BJ (cell line): Measurements from ENCODE around the gene OCEL1. TPM values are rescaled to one million over a fixed set of nuclear protein-coding genes. Genes with fewer than 3 reads are reported as not detected.

ENCODE experiments used
- CTCF ChIA-PET: fragments of 350-600 bp; formaldehyde crosslinking; extraction: SDS; loops from one replicate; lab custom pipeline; 2021; ENCODE audit warnings: antibody characterized with exemption, inconsistent platforms; lab: Yijun Ruan, JAX
- POLR2A ChIA-PET: fragments of 300-600 bp; sonication (Branson Sonifier 250); formaldehyde crosslinking; extraction: SDS; loops from one replicate; lab custom pipeline; 2021; ENCODE audit warnings: antibody characterized with exemption; lab: Charles Lee
- DNase-seq: peaks from one replicate; pipeline ENCODE4 v3.0.0-alpha.2; 2011; ENCODE audit warnings: low read depth
- H3K27me3 ChIP-seq: 2 replicates; pipeline ENCODE4 v1.6.0; 2011; ENCODE audit warnings: low read length; ENCODE audit not compliant: control insufficient read depth, insufficient read depth
- H3K36me3 ChIP-seq: 2 replicates; pipeline ENCODE4 v1.5.1; 2011; ENCODE audit warnings: low read length; ENCODE audit not compliant: control insufficient read depth, insufficient read depth
- H3K4me3 ChIP-seq: 2 replicates; pipeline ENCODE4 v1.5.1; 2011; ENCODE audit warnings: low read depth, mild to moderate bottlenecking, control low read depth, low read length
- CTCF ChIP-seq: IDR thresholded peaks from 2 replicates; pipeline ENCODE4 v1.5.1; 2011; ENCODE audit warnings: low read depth, mild to moderate bottlenecking, control low read depth, inconsistent platforms, low read length, moderate library complexity; ENCODE audit not compliant: insufficient read depth
- polyA plus RNA-seq: library from polyadenylated mRNA; depleted of rRNA; stranded (reverse); fragments of >200 nt; gene quantifications from 2 replicates; pipeline ENCODE4 v1.2.3, GENCODE V29; 2011; rRNA removed

The OCEL1 gene
- polyA plus RNA-seq, 1 experiment: 10.0 TPM

GRCh38 chr19:17275441-17276175, 49.6 kb downstream of the OCEL1 start:
- H3K27me3 ChIP-seq: no peaks in the 10 kb centered on the region
- TF ChIP-seq CTCF: no peak
- no peak for DNase-seq
- H3K4me3 ChIP-seq: no peak overlapping the region
- CTCF ChIA-PET: interaction anchor here (0.6 kb wide), 1 partner anchor 178 kb away, joined by 3 read pairs; no protein-coding TSS in a partner anchor
- POLR2A ChIA-PET: no interaction called here
- H3K36me3 ChIP-seq: peaks cover 23% of the 10 kb centered on the region

Other genes starting within 250 kb of the OCEL1 start
- 0.89 and 1.1 TPM in 2 replicates for gene CPAMD8, start 199.4 kb upstream of the OCEL1 start, polyA plus RNA-seq
- 11.0 and 14.0 TPM in 2 replicates for gene HAUS8, start 150.8 kb upstream of the OCEL1 start, polyA plus RNA-seq
- gene MYO9B, start 150.4 kb upstream of the OCEL1 start, polyA plus RNA-seq: 26.5 and 40.8 TPM in 2 replicates
- 27.9 and 29.7 TPM in 2 replicates for gene USE1, start 10.9 kb upstream of the OCEL1 start, polyA plus RNA-seq
- 26.1 and 28.0 TPM in 2 replicates for gene NR2F6, start 19.7 kb downstream of the OCEL1 start, polyA plus RNA-seq
- not detected in 2 replicates for gene USHBP1, start 38.5 kb downstream of the OCEL1 start, polyA plus RNA-seq
- gene BABAM1, start 41.2 kb downstream of the OCEL1 start, polyA plus RNA-seq: 90.1 and 122 TPM in 2 replicates
- gene ANKLE1, start 55.7 kb downstream of the OCEL1 start, polyA plus RNA-seq: 0.18 and 0.38 TPM in 2 replicates
- gene ABHD8, start 77.2 kb downstream of the OCEL1 start, polyA plus RNA-seq: 7.1 and 11.0 TPM in 2 replicates
- 19.9 and 26.3 TPM in 2 replicates for gene MRPL34, start 79.6 kb downstream of the OCEL1 start, polyA plus RNA-seq
- 52.7 and 55.6 TPM in 2 replicates for gene DDA1, start 83.3 kb downstream of the OCEL1 start, polyA plus RNA-seq
- 1.3 and 1.9 TPM in 2 replicates for gene ANO8, start 108.6 kb downstream of the OCEL1 start, polyA plus RNA-seq
- gene GTPBP3, start 111.3 kb downstream of the OCEL1 start, polyA plus RNA-seq: 4.9 and 6.3 TPM in 2 replicates
- gene PLVAP, start 151.1 kb downstream of the OCEL1 start, polyA plus RNA-seq: not detected in 2 replicates
- gene CCDC194, start 168.0 kb downstream of the OCEL1 start, polyA plus RNA-seq: not detected in 2 replicates
- 4.5 and 6.4 TPM in 2 replicates for gene BST2, start 179.4 kb downstream of the OCEL1 start, polyA plus RNA-seq
- 29.4 and 47.3 TPM in 2 replicates for gene MVB12A, start 193.8 kb downstream of the OCEL1 start, polyA plus RNA-seq
- gene TMEM221, start 222.4 kb downstream of the OCEL1 start, polyA plus RNA-seq: 0.09 and 0.11 TPM in 2 replicates
- gene NXNL1, start 234.7 kb downstream of the OCEL1 start, polyA plus RNA-seq: not detected in 2 replicates
- 12.0 and 18.8 TPM in 2 replicates for gene SLC27A1, start 244.3 kb downstream of the OCEL1 start, polyA plus RNA-seq